K562 (cell line): ENCODE data around the gene QRICH1. TPM values are rescaled to one million over a fixed set of nuclear protein-coding genes. Genes with fewer than 3 reads are reported as not detected.

Source experiments
- CEBPZ ChIP-seq: fragments of 150-350 bp; IDR thresholded peaks from 2 replicates; pipeline ENCODE4 v1.6.1; 2014; ENCODE audit warnings: low read depth, mild to moderate bottlenecking, low read length, borderline replicate concordance
- HNRNPH1 ChIP-seq: fragments of 200-400 bp; formaldehyde crosslinking; optimal IDR thresholded peaks from 2 replicates; pipeline ENCODE3; 2017; ENCODE audit warnings: low read depth, mild to moderate bottlenecking, low read length, moderate library complexity
- IFI16 ChIP-seq: fragments of 250-450 bp; sonication (Bioruptor Pico); IDR thresholded peaks from 2 replicates; pipeline ENCODE4 v2.1.2; 2022; ENCODE audit warnings: mild to moderate bottlenecking, inconsistent platforms
- JUND ChIP-seq, 2 experiments: IDR thresholded peaks; 2 replicates in 1 of 2; 3 replicates in 1 of 2; pipeline ENCODE4 v1.6.1; 2011; ENCODE audit warnings: borderline replicate concordance in 2 of 2, low read depth in 2 of 2, low read length in 2 of 2, improper control_type of control experiment in 1 of 2, missing biosample characterization in 1 of 2, missing genetic modification characterization in 1 of 2, missing genetic modification reagents in 1 of 2
- KLF16 ChIP-seq: IDR thresholded peaks from 2 replicates; pipeline ENCODE4 v1.6.1; 2016; ENCODE audit warnings: antibody characterized with exemption
- MEF2A ChIP-seq: IDR thresholded peaks from 2 replicates; pipeline ENCODE4 v1.6.1; 2011; ENCODE audit warnings: low read depth, mild to moderate bottlenecking, low read length, moderate library complexity; ENCODE audit not compliant: control insufficient read depth
- MYBL2 ChIP-seq, 2 experiments: fragments of 450-650 bp in 1 of 2; sonication (generic) in 1 of 2; formaldehyde crosslinking in 1 of 2; IDR thresholded peaks; 2 replicates each; pipeline versions ENCODE4 v1.6.1 to v1.8.1; 2017 to 2022; ENCODE audit warnings: borderline replicate concordance in 1 of 2, inconsistent platforms in 1 of 2, low read depth in 1 of 2, mild to moderate bottlenecking in 1 of 2, missing genetic modification reagents in 1 of 2, moderate library complexity in 1 of 2
- NEUROD1 ChIP-seq: fragments of 150-350 bp; IDR thresholded peaks from 2 replicates; pipeline ENCODE4 v1.6.1; 2014; ENCODE audit warnings: borderline replicate concordance, low read length, low read depth; ENCODE audit not compliant: partially characterized antibody
- PURB ChIP-seq: sonication (generic); formaldehyde crosslinking; IDR thresholded peaks from 2 replicates; pipeline ENCODE4 v1.9.0; 2021; ENCODE audit warnings: low read depth, mild to moderate bottlenecking, missing genetic modification reagents
- SAFB2 ChIP-seq: fragments of 200-400 bp; formaldehyde crosslinking; IDR thresholded peaks from 2 replicates; pipeline ENCODE4 v1.6.1; 2018; ENCODE audit warnings: borderline replicate concordance, low read length, low read depth, moderate library complexity; ENCODE audit not compliant: severe bottlenecking
- SMARCA5 ChIP-seq: fragments of 450-650 bp; IDR thresholded peaks from 2 replicates; pipeline ENCODE4 v1.6.1; 2016
- TAF7 ChIP-seq: fragments of 450-650 bp; IDR thresholded peaks from 2 replicates; pipeline ENCODE4 v1.6.1; 2016; ENCODE audit warnings: missing genetic modification characterization, missing compliant biosample characterization
- TAL1 ChIP-seq: fragments of 450-650 bp; IDR thresholded peaks from 2 replicates; pipeline ENCODE4 v1.6.1; 2016; ENCODE audit warnings: mild to moderate bottlenecking
- TBL1XR1 ChIP-seq, 2 experiments: IDR thresholded peaks; 2 replicates each; pipeline ENCODE4 v1.6.1; 2012; ENCODE audit warnings: improper control_type of control experiment in 2 of 2, low read length in 2 of 2, mild to moderate bottlenecking in 1 of 2
- TOE1 ChIP-seq, 2 experiments: fragments of 450-650 bp in 1 of 2; sonication (generic) in 1 of 2; formaldehyde crosslinking in 1 of 2; IDR thresholded peaks; 2 replicates each; pipeline versions ENCODE4 v1.7.1 to v1.8.0; 2016 to 2022; ENCODE audit warnings: borderline replicate concordance in 2 of 2, mild to moderate bottlenecking in 2 of 2, antibody characterized with exemption in 1 of 2, inconsistent platforms in 1 of 2, low read depth in 1 of 2, missing genetic modification reagents in 1 of 2, moderate library complexity in 1 of 2
- ZBTB43 ChIP-seq: sonication (generic); formaldehyde crosslinking; IDR thresholded peaks from 2 replicates; pipeline ENCODE4 v1.8.0; 2023; ENCODE audit warnings: mild to moderate bottlenecking, missing genetic modification reagents
- ZBTB49 ChIP-seq: sonication (generic); formaldehyde crosslinking; IDR thresholded peaks from 2 replicates; pipeline ENCODE4 v1.8.0; 2022; ENCODE audit warnings: missing genetic modification reagents, mild to moderate bottlenecking, borderline replicate concordance
- ZNF384 ChIP-seq: IDR thresholded peaks from 2 replicates; pipeline ENCODE4 v1.6.1; 2012; ENCODE audit warnings: low read depth, low read length, improper control_type of control experiment
- polyA plus RNA-seq, 8 experiments: library from polyadenylated mRNA; depleted of rRNA in 4 of 8; stranded (reverse) in 5 of 8; unstranded in 3 of 8; fragments of >200 nt; fragmentation: Nextera tagmentation in 2 of 8; fragmentation: Illumina TruSeq in 1 of 8; extraction: Ambion mirVana in 2 of 8; extraction: Trizol in 1 of 8; gene quantifications; 2 replicates each; pipeline versions ENCODE4 v1.2.1 to v1.2.3, GENCODE V29; 2011 to 2014; ENCODE audit warnings: inconsistent platforms in 1 of 8, missing spikeins in 1 of 8
- total RNA-seq, 7 experiments: library from RNA; depleted of rRNA in 6 of 7; stranded (reverse); fragments of >200 nt in 6 of 7; fragmentation: Illumina TruSeq in 2 of 7; extraction: Trizol in 2 of 7; gene quantifications; 2 replicates each; pipeline versions ENCODE4 v1.2.1 to v1.2.3, GENCODE V29; 2011 to 2021; ENCODE audit warnings: low replicate concordance in 1 of 7

Gene QRICH1
- total and polyA plus RNA-seq, 9 of the 15 experiments (the other 6 are each of a cell fraction or from before 2014, with no cell fraction given): 20.1 to 99.2 (median 56.7) TPM

- TF ChIP-seq ZNF384: no peak
- no peak for TF ChIP-seq MEF2A
- peak; percentile 33; the same call in 1 of the 2 replicates for TF ChIP-seq TAF7
- TF ChIP-seq IFI16 (CRISPR knock-in tag): no peak
- peak; percentile 96 for TF ChIP-seq NEUROD1
- no peak for TF ChIP-seq KLF16
- TF ChIP-seq ZBTB43 (CRISPR knock-in tag): no peak
- no peak for TF ChIP-seq PURB
- TF ChIP-seq MYBL2 (IDR thresholded peaks at IDR 0.05; ENCODE audit: low read depth): no peak
- TF ChIP-seq MYBL2 (CRISPR knock-in tag; IDR thresholded peaks at IDR 0.05; ENCODE audit: borderline replicate concordance): no peak
- TF ChIP-seq CEBPZ: no peak
- no peak for TF ChIP-seq ZBTB49 (CRISPR knock-in tag)
- no peak for TF ChIP-seq SAFB2
- TF ChIP-seq SMARCA5: no peak
- no peak for TF ChIP-seq TAL1
- no peak for TF ChIP-seq HNRNPH1
- peak; percentile 95 for TF ChIP-seq TOE1 (IDR thresholded peaks at IDR 0.05; ENCODE audit: borderline replicate concordance)
- peak; percentile 85; the same call in 1 of the 2 replicates for TF ChIP-seq TOE1 (CRISPR knock-in tag; IDR thresholded peaks at IDR 0.05; ENCODE audit: borderline replicate concordance, low read depth)
- TF ChIP-seq JUND (IDR thresholded peaks at IDR 0.05; ENCODE audit: borderline replicate concordance, low read depth, low read length): peak; percentile 21; the same call in 1 of the 2 replicates
- TF ChIP-seq JUND (tag; IDR thresholded peaks at IDR 0.05; ENCODE audit: borderline replicate concordance, low read depth, low read length): no peak
- TF ChIP-seq TBL1XR1 (IDR thresholded peaks at IDR 0.05; ENCODE audit: low read length in 2 of 2): no peak
Measured at GRCh38 chr3:49093853-49094767, at the start of gene QRICH1 (continued).
